ENCODE results near the gene SPRY1.

The SPRY1 gene

DNA sequence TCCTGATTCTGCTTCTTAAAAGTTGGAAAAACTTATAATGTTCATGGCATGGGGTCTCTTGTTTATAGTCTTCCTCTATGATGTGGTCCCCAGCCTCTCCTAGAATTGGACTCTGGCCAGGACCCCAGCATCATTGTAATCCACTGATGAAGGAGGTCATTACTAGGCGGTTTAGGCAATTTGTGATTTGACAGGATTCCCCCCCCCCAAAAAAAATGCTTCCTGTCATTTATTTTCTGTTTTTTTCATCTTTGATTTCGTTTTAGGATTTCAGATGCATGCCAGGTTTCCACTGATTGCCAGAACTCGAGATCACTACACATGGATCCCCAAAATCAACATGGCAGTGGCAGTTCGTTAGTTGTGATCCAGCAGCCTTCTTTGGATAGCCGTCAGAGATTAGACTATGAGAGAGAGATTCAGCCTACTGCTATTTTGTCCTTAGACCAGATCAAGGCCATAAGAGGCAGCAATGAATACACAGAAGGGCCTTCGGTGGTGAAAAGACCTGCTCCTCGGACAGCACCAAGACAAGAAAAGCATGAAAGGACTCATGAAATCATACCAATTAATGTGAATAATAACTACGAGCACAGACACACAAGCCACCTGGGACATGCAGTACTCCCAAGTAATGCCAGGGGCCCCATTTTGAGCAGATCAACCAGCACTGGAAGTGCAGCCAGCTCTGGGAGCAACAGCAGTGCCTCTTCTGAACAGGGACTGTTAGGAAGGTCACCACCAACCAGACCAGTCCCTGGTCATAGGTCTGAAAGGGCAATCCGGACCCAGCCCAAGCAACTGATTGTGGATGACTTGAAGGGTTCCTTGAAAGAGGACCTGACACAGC lies 4.9 kb downstream of the SPRY1 start:
- TF ChIP-seq FOXM1 (IDR thresholded peaks at IDR 0.05; ENCODE audit: borderline replicate concordance, low read depth) = no peak
- TF ChIP-seq RAD21 (IDR thresholded peaks at IDR 0.05; ENCODE audit: low read depth) = no peak
- 0 out of 2 replicates have a peak, but pooled peaks have one; percentile 8 for TF ChIP-seq NFIC (IDR thresholded peaks at IDR 0.05)
- TF ChIP-seq CREB1 (IDR thresholded peaks at IDR 0.05; ENCODE audit: low read depth) = no peak
- no peak for TF ChIP-seq USF1 (IDR thresholded peaks at IDR 0.05)
- no peak for TF ChIP-seq CEBPB (IDR thresholded peaks at IDR 0.05)

GRCh38 chr4:123402121-123402465 lies 5.5 kb downstream of the SPRY1 start:
- no peak for TF ChIP-seq RAD21 (IDR thresholded peaks at IDR 0.05; ENCODE audit: low read depth)
- TF ChIP-seq CEBPB (IDR thresholded peaks at IDR 0.05) = no peak
- TF ChIP-seq NFIC (IDR thresholded peaks at IDR 0.05) = no peak
- no peak for TF ChIP-seq TEAD4 (IDR thresholded peaks at IDR 0.05)
- TF ChIP-seq YY1 (IDR thresholded peaks at IDR 0.05; ENCODE audit: low read depth) = no peak
- no peak for TF ChIP-seq FOXM1 (IDR thresholded peaks at IDR 0.05; ENCODE audit: borderline replicate concordance, low read depth)

GRCh38 chr4:123403080-123403604 lies 6.5 kb downstream of the SPRY1 start:
- no peak for TF ChIP-seq EGR1 (IDR thresholded peaks at IDR 0.05)

GRCh38 chr4:123404533-123404932 lies 7.9 kb downstream of the SPRY1 start:
- TF ChIP-seq MAX (IDR thresholded peaks at IDR 0.05) = no peak
- no peak for TF ChIP-seq TCF12 (IDR thresholded peaks at IDR 0.05; ENCODE audit: low read depth)
- no peak for TF ChIP-seq REST (IDR thresholded peaks at IDR 0.05; ENCODE audit: low read depth)
- no peak for TF ChIP-seq ZBTB7A (IDR thresholded peaks at IDR 0.05; ENCODE audit: low read depth)
- TF ChIP-seq EGR1 (IDR thresholded peaks at IDR 0.05) = no peak
- no peak for TF ChIP-seq TAF1 (IDR thresholded peaks at IDR 0.05; ENCODE audit: low read depth)
- no peak for TF ChIP-seq EP300 (IDR thresholded peaks at IDR 0.05; ENCODE audit: borderline replicate concordance)
- TF ChIP-seq CEBPB (IDR thresholded peaks at IDR 0.05) = no peak
- no peak for TF ChIP-seq NFIC (IDR thresholded peaks at IDR 0.05)
- no peak for TF ChIP-seq USF1 (IDR thresholded peaks at IDR 0.05)
- no peak for TF ChIP-seq RAD21 (IDR thresholded peaks at IDR 0.05; ENCODE audit: low read depth)
- TF ChIP-seq CREB1 (IDR thresholded peaks at IDR 0.05; ENCODE audit: low read depth) = no peak
- TF ChIP-seq TEAD4 (IDR thresholded peaks at IDR 0.05) = no peak
- TF ChIP-seq YY1 (IDR thresholded peaks at IDR 0.05; ENCODE audit: low read depth) = no peak
- TF ChIP-seq FOXM1 (IDR thresholded peaks at IDR 0.05; ENCODE audit: borderline replicate concordance, low read depth) = no peak

GRCh38 chr4:123405267-123405865 lies 8.8 kb downstream of the SPRY1 start:
- no peak for TF ChIP-seq YY1 (IDR thresholded peaks at IDR 0.05; ENCODE audit: low read depth)
- no peak for TF ChIP-seq CEBPB (IDR thresholded peaks at IDR 0.05)
- no peak for TF ChIP-seq USF1 (IDR thresholded peaks at IDR 0.05)
- no peak for TF ChIP-seq RAD21 (IDR thresholded peaks at IDR 0.05; ENCODE audit: low read depth)
- TF ChIP-seq TAF1 (IDR thresholded peaks at IDR 0.05; ENCODE audit: low read depth) = no peak
- no peak for TF ChIP-seq MAX (IDR thresholded peaks at IDR 0.05)
- TF ChIP-seq CREB1 (IDR thresholded peaks at IDR 0.05; ENCODE audit: low read depth) = no peak
- TF ChIP-seq TEAD4 (IDR thresholded peaks at IDR 0.05) = no peak
- TF ChIP-seq EGR1 (IDR thresholded peaks at IDR 0.05) = no peak
- no peak for TF ChIP-seq FOXM1 (IDR thresholded peaks at IDR 0.05; ENCODE audit: borderline replicate concordance, low read depth)
- no peak for TF ChIP-seq NFIC (IDR thresholded peaks at IDR 0.05)
- no peak for TF ChIP-seq EP300 (IDR thresholded peaks at IDR 0.05; ENCODE audit: borderline replicate concordance)
- no peak for TF ChIP-seq ZBTB7A (IDR thresholded peaks at IDR 0.05; ENCODE audit: low read depth)
- TF ChIP-seq REST (IDR thresholded peaks at IDR 0.05; ENCODE audit: low read depth) = no peak
- TF ChIP-seq TCF12 (IDR thresholded peaks at IDR 0.05; ENCODE audit: low read depth) = no peak

All from Ishikawa (cell line).